Mesenchymal stem cell (in vitro differentiated cells and primary cell): Measurements from ENCODE around the gene SDK2.

Source experiments
- DNase-seq: peaks from one replicate; pipeline ENCODE4 v3.0.0-alpha.2; 2013
- H2AFZ ChIP-seq: one replicate; pipeline ENCODE4 v1.6.1; 2013; ENCODE audit warnings: low read depth, mild to moderate bottlenecking, control low read depth, inconsistent platforms, low read length, moderate library complexity
- H2AK5ac ChIP-seq: 2 replicates; pipeline ENCODE4 v1.6.1; 2013; ENCODE audit warnings: low read length, moderate library complexity, mild to moderate bottlenecking, inconsistent platforms; ENCODE audit not compliant: severe bottlenecking
- H2BK120ac ChIP-seq: one replicate; pipeline ENCODE4 v1.6.1; 2013; ENCODE audit warnings: low read depth, mild to moderate bottlenecking, inconsistent platforms, low read length, moderate library complexity
- H2BK12ac ChIP-seq, 2 experiments: one replicate each; pipeline ENCODE4 v1.6.1; 2013; ENCODE audit warnings: inconsistent platforms in 2 of 2, low read length in 2 of 2, mild to moderate bottlenecking in 2 of 2, moderate library complexity in 2 of 2, control low read depth in 1 of 2
- H2BK15ac ChIP-seq: one replicate; pipeline ENCODE4 v1.6.1; 2013; ENCODE audit warnings: mild to moderate bottlenecking, low read depth, inconsistent platforms; ENCODE audit not compliant: poor library complexity, severe bottlenecking
- H2BK5ac ChIP-seq: 2 replicates; pipeline ENCODE4 v1.6.1; 2013; ENCODE audit warnings: low read depth, mild to moderate bottlenecking, low read length, control low read depth, inconsistent platforms; ENCODE audit not compliant: poor library complexity, severe bottlenecking
- H3K14ac ChIP-seq, 2 experiments: one replicate each; pipeline ENCODE4 v1.6.1; 2013; ENCODE audit warnings: inconsistent platforms in 2 of 2, low read length in 2 of 2, control low read depth in 1 of 2, mild to moderate bottlenecking in 1 of 2, moderate library complexity in 1 of 2
- H3K18ac ChIP-seq, 2 experiments: one replicate each; pipeline ENCODE4 v1.6.1; 2013; ENCODE audit warnings: inconsistent platforms in 2 of 2, low read length in 2 of 2, control low read depth in 1 of 2, low read depth in 1 of 2, mild to moderate bottlenecking in 1 of 2
- H3K23ac ChIP-seq, 2 experiments: one replicate each; pipeline ENCODE4 v1.6.1; 2013; ENCODE audit warnings: inconsistent platforms in 2 of 2, low read length in 2 of 2, mild to moderate bottlenecking in 2 of 2, moderate library complexity in 2 of 2, control low read depth in 1 of 2
- H3K27ac ChIP-seq: 2 replicates; pipeline ENCODE4 v1.5.1; 2013; ENCODE audit warnings: mild to moderate bottlenecking, moderate library complexity, low read length, control low read depth, inconsistent platforms; ENCODE audit not compliant: poor library complexity, severe bottlenecking
- H3K27me3 ChIP-seq, 2 experiments: 2 replicates each; pipeline versions ENCODE4 v1.6.1 to v1.7.0; 2013; ENCODE audit warnings: low read length in 2 of 2, mild to moderate bottlenecking in 2 of 2, moderate library complexity in 2 of 2, control low read depth in 1 of 2, inconsistent platforms in 1 of 2; ENCODE audit not compliant: control insufficient read depth in 1 of 2, insufficient read depth in 1 of 2
- H3K36me3 ChIP-seq, 2 experiments: 2 replicates each; pipeline versions ENCODE4 v1.6.1 to v1.7.0; 2013; ENCODE audit warnings: low read length in 2 of 2, control low read depth in 1 of 2, inconsistent platforms in 1 of 2, low read depth in 1 of 2, mild to moderate bottlenecking in 1 of 2; ENCODE audit not compliant: insufficient read depth in 2 of 2, control insufficient read depth in 1 of 2
- H3K4ac ChIP-seq, 2 experiments: one replicate each; pipeline ENCODE4 v1.6.1; 2013; ENCODE audit warnings: inconsistent platforms in 2 of 2, low read length in 2 of 2, mild to moderate bottlenecking in 2 of 2, moderate library complexity in 2 of 2, control low read depth in 1 of 2, low read depth in 1 of 2
- H3K4me1 ChIP-seq: 2 replicates; pipeline ENCODE4 v1.6.1; 2013; ENCODE audit warnings: low read depth, low read length, control low read depth; ENCODE audit not compliant: control insufficient read depth, insufficient read depth
- H3K4me2 ChIP-seq: 2 replicates; pipeline ENCODE4 v1.6.1; 2013; ENCODE audit warnings: low read length, mild to moderate bottlenecking, inconsistent platforms; ENCODE audit not compliant: poor library complexity, severe bottlenecking
- H3K4me3 ChIP-seq, 2 experiments: 2 replicates each; pipeline versions ENCODE4 v1.5.1 to v1.7.0; 2013; ENCODE audit warnings: low read length in 2 of 2, mild to moderate bottlenecking in 2 of 2, control low read depth in 1 of 2, low read depth in 1 of 2; ENCODE audit not compliant: insufficient read depth in 1 of 2
- H3K79me1 ChIP-seq: replicated peaks from 2 replicates; pipeline ENCODE4 v1.6.1; 2013; ENCODE audit warnings: mild to moderate bottlenecking, control low read depth, low read length, inconsistent platforms; ENCODE audit not compliant: poor library complexity, severe bottlenecking
- H3K9ac ChIP-seq: 2 replicates; pipeline ENCODE4 v1.7.0; 2013; ENCODE audit warnings: mild to moderate bottlenecking, low read length, moderate library complexity
- H3K9me3 ChIP-seq: 2 replicates; pipeline ENCODE4 v1.7.0; 2013; ENCODE audit warnings: mild to moderate bottlenecking, low read length; ENCODE audit not compliant: control insufficient read depth
- H4K8ac ChIP-seq: one replicate; pipeline ENCODE4 v1.6.1; 2013; ENCODE audit warnings: inconsistent platforms, mild to moderate bottlenecking, low read length, moderate library complexity
- H4K91ac ChIP-seq: one replicate; pipeline ENCODE4 v1.6.1; 2013; ENCODE audit warnings: mild to moderate bottlenecking, low read length, inconsistent platforms
- WGBS: methylation state at CpG from one replicate; pipeline ENCODE4 v1.1.7; 2013; ENCODE audit warnings: mixed read lengths; 5-methylcytosine and 5-hydroxymethylcytosine counted together

SDK2 gene

DNA sequence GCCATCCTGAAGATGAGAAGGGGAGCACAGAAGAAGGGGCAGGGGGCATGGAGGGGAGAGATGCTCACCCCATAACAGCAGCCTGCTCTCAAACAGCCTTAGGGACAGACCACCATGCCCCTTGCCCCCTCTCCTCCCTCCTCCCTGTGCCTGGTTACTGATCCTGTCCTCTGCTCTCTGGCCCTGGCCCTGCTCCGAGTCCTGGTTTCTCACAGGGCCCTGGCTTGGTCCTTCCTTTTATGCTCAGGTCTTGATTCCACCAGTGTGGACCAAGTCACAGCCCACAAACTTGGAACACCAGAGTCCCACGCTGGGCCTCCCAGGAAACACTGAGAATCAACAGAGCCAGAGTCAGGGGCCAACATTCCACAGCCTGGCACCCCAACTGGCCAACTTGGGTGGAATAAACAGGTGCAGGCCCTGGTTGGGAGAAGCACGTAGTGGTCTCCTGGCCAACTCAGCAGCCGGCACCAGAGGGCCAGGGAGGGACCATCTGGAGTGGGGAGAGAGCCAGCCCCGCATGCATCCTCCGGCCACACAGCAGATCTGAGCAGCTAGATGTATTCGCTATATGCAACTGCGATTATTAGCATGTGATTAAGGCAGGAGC lies 287.6 kb downstream of the SDK2 start:
- H4K8ac ChIP-seq, result no peak overlapping the region
- no peaks in the 10 kb centered on the region for H3K9me3 ChIP-seq
- no peaks in the 10 kb centered on the region for H3K79me1 ChIP-seq
- H2AFZ ChIP-seq, result no peak overlapping the region
- no peak overlapping the region for H4K91ac ChIP-seq
- H3K4me3 ChIP-seq, result no peak overlapping the region
- H2AK5ac ChIP-seq, result no peak overlapping the region
- H3K4me2 ChIP-seq, result no peak overlapping the region
- no peak overlapping the region for H3K18ac ChIP-seq
- peaks cover 8 to 32% of the 10 kb centered on the region in 2 experiments for H3K27me3 ChIP-seq
- peak overlapping the region in 1 of 2 experiments; percentile 16 for H3K23ac ChIP-seq
- no peak overlapping the region for H3K4ac ChIP-seq
- no peak overlapping the region for H3K9ac ChIP-seq
- H2BK12ac ChIP-seq, result no peak overlapping the region
- H2BK5ac ChIP-seq, result no peak overlapping the region
- peaks cover 0 to 3% of the 10 kb centered on the region in 2 experiments for H3K36me3 ChIP-seq
- WGBS, result 88% methylated on average over 6 of the region's 8 CpGs
- H3K14ac ChIP-seq, result peak overlapping the region in 1 of 2 experiments; percentile 80
- peaks cover 14% of the 10 kb centered on the region for H3K4me1 ChIP-seq
- DNase-seq, result no peak
- no peak overlapping the region for H3K27ac ChIP-seq
- no peak overlapping the region for H2BK120ac ChIP-seq
- no peak overlapping the region for H2BK15ac ChIP-seq

DNA sequence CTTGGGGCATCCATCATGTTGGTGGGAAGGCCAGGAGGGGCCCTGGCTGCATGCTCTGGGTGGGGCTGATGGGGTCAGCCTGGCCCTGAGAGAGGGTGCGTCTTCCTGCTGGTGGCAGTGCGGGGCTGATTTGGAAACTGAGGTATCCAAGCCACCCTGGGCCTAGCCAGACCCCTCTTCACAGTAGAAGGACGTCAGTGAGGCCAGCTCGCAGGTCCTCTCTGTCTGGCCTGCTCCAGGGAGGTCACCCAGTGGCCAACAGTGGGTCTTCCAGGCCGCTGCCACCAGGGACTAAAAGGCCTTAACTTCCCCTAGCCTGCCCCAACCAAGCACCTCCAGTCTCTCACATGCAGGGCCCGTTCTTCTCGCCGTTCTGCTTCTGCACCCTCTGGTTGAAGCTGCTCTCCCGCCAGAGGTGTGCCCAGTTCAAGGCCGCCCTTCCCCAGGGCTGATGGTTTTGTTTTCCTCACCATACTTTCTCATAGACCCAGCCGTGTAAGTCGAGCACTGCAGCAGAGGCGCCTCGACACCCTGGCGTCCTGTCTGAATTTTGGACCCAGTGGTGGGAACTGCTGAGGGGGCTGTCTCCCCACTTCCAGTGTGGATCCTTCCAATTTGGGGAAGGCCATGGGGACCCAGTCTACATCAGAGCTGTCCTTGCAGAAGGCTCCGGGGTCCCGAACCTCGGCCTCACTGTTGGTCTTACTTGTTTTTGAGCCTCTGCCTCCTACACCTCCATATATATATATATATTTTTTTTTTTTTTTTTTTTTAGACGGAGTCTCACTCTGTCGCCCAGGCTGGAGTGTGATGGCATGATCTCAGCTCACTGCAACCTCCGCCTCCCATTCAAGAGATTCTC lies 289.6 kb downstream of the SDK2 start:
- no peak overlapping the region for H2BK12ac ChIP-seq
- H4K91ac ChIP-seq, result no peak overlapping the region
- peaks cover 0 to 3% of the 10 kb centered on the region in 2 experiments for H3K36me3 ChIP-seq
- H4K8ac ChIP-seq, result no peak overlapping the region
- no peaks in the 10 kb centered on the region for H3K79me1 ChIP-seq
- no peak overlapping the region for H2BK5ac ChIP-seq
- H2BK15ac ChIP-seq, result no peak overlapping the region
- H3K4me3 ChIP-seq, result no peak overlapping the region
- no peak for DNase-seq
- H3K14ac ChIP-seq, result no peak overlapping the region
- no peak overlapping the region for H3K4me2 ChIP-seq
- no peak overlapping the region for H3K18ac ChIP-seq
- H3K9me3 ChIP-seq, result no peaks in the 10 kb centered on the region
- WGBS, result 94% methylated on average over 17 of the region's 21 CpGs
- no peak overlapping the region for H2BK120ac ChIP-seq
- no peak overlapping the region for H3K4ac ChIP-seq
- H3K27me3 ChIP-seq, result peaks cover 8 to 24% of the 10 kb centered on the region in 2 experiments
- H3K27ac ChIP-seq, result no peak overlapping the region
- H3K4me1 ChIP-seq, result peaks cover 8% of the 10 kb centered on the region
- H2AFZ ChIP-seq, result no peak overlapping the region
- no peak overlapping the region for H3K9ac ChIP-seq
- H2AK5ac ChIP-seq, result no peak overlapping the region
- H3K23ac ChIP-seq, result no peak overlapping the region

DNA sequence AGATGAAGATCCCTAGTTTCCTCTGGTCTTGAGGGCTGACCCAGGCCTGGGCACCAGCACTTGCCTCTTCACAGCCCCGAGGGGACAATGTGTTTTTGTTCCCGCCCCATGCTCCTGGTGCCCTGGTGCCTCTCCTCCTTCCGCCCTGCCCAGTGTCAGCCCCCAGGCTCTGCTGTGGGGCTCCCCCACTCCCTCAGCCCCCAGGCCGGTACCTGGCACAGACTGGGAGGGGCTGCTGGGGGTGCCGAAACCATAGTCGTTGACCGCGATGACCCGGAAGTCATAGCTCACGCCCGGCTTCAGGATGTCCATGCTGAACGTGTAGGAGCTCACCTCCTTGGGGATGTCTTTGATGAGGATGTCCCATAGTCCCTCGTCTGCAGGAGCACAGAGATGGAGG lies 292.0 kb downstream of the SDK2 start:
- no peak overlapping the region for H3K14ac ChIP-seq
- no peak overlapping the region for H4K91ac ChIP-seq
- H3K9ac ChIP-seq, result no peak overlapping the region
- peaks cover 11% of the 10 kb centered on the region for H3K4me1 ChIP-seq
- no peak overlapping the region for H3K4me3 ChIP-seq
- no peak overlapping the region for H2BK12ac ChIP-seq
- H3K36me3 ChIP-seq, result no peaks in the 10 kb centered on the region
- WGBS, result 91% methylated on average over 13 of the region's 13 CpGs
- no peak overlapping the region for H2BK15ac ChIP-seq
- no peak for DNase-seq
- peaks cover 0 to 2% of the 10 kb centered on the region in 2 experiments for H3K27me3 ChIP-seq
- no peak overlapping the region for H2AK5ac ChIP-seq
- H2BK120ac ChIP-seq, result no peak overlapping the region
- H4K8ac ChIP-seq, result no peak overlapping the region
- H3K79me1 ChIP-seq, result no peaks in the 10 kb centered on the region
- no peak overlapping the region for H3K4ac ChIP-seq
- H3K18ac ChIP-seq, result no peak overlapping the region
- H3K23ac ChIP-seq, result no peak overlapping the region
- no peak overlapping the region for H3K27ac ChIP-seq
- H2AFZ ChIP-seq, result no peak overlapping the region
- no peaks in the 10 kb centered on the region for H3K9me3 ChIP-seq
- H3K4me2 ChIP-seq, result no peak overlapping the region
- no peak overlapping the region for H2BK5ac ChIP-seq

DNA sequence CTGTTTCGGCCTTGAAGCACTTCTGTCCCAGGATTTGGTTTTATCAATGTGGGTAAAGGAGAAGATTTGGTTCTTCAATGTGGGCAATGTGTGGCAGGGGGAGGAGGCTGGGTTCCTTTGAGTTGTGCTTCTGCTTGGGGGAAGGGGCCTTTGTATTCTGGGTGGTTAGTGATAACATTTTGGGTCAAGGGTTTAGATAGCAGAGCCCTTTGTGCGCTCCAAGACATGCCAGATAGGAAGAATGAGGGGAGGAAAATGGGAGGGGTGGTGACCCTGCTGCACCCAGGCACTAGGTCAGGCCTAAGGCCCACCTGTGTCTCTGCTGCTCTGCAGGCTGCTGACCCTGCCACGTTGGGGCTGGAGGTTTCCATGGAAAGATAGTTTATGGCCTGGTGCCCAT lies 292.5 kb downstream of the SDK2 start:
- Histone ChIP-seq H3K36me3 (no peaks in the 10 kb centered on the region), H2BK15ac (no peak overlapping the region)
- WGBS, result 83% methylated on average over 3 of the region's 3 CpGs

More for the DNA sequence above, 292.5 kb downstream of the SDK2 start:
- Histone ChIP-seq H2BK5ac (no peak overlapping the region), H3K4ac (no peak overlapping the region), H2BK120ac (no peak overlapping the region), H3K27ac (no peak overlapping the region), H3K4me1 (peaks cover 14% of the 10 kb centered on the region), H3K9ac (no peak overlapping the region), H4K91ac (no peak overlapping the region), H3K14ac (no peak overlapping the region), H4K8ac (no peak overlapping the region), H3K79me1 (no peaks in the 10 kb centered on the region), H2AFZ (no peak overlapping the region), H3K9me3 (no peaks in the 10 kb centered on the region), H3K4me3 (no peak overlapping the region), H2AK5ac (no peak overlapping the region), H2BK12ac (no peak overlapping the region), H3K4me2 (no peak overlapping the region), H3K27me3 (peaks cover 0 to 2% of the 10 kb centered on the region in 2 experiments), H3K18ac (no peak overlapping the region), H3K23ac (no peak overlapping the region)
- no peak for DNase-seq
